K562 treated with DMSO at 1 percent for 12 hours (cell line): ENCODE measurements around the gene TRIM47. TPM values are rescaled to one million over a fixed set of nuclear protein-coding genes. Genes with fewer than 3 reads are reported as not detected.

Experiments used
- total RNA-seq: library from RNA; unstranded; fragments of 300-600 nt; gene quantifications from 2 replicates; pipeline ENCODE4 v1.2.3, GENCODE V29; 2022; ENCODE audit not compliant: insufficient read depth

The TRIM47 gene, protein sequence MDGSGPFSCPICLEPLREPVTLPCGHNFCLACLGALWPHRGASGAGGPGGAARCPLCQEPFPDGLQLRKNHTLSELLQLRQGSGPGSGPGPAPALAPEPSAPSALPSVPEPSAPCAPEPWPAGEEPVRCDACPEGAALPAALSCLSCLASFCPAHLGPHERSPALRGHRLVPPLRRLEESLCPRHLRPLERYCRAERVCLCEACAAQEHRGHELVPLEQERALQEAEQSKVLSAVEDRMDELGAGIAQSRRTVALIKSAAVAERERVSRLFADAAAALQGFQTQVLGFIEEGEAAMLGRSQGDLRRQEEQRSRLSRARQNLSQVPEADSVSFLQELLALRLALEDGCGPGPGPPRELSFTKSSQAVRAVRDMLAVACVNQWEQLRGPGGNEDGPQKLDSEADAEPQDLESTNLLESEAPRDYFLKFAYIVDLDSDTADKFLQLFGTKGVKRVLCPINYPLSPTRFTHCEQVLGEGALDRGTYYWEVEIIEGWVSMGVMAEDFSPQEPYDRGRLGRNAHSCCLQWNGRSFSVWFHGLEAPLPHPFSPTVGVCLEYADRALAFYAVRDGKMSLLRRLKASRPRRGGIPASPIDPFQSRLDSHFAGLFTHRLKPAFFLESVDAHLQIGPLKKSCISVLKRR
- total RNA-seq, result 3.2 and 3.4 TPM in 2 replicates

DNA sequence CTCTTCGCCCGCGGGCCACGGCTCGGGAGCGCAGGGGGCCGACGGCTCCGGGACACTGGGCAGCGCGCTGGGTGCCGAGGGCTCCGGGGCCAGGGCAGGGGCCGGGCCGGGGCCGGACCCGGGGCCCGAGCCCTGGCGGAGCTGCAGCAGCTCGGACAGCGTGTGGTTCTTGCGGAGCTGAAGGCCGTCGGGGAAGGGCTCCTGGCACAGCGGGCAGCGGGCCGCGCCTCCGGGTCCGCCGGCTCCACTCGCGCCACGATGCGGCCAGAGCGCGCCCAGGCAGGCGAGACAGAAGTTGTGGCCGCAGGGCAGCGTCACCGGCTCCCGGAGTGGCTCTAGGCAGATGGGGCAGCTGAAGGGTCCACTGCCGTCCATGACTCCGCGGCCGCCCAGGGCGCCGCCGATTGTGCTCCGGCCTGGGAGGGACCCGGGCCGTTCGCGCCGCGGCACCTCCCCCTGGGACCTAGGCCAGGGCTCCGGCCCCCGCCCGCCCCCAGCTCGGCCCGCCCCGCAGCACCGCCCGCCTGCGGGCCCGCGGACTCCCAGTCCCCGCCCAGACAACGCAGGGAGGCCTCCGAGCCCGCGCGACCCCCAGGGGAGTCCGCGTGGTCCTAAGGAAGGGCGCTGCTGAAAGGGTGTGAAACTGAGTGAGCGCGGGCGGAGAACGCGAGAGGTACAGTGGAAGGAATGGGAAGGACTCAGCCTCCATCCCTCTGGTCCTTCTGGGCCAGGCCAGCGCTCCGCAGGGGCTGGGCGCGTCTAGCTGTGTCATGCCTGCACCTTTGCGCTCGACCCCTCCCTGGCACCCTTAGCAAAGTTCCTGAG, at the start of gene TRIM47:
TSS of gene TRIM47 (minus strand) at position 408 of the 825 bp plus-strand sequence. CDS start at position 375, 33 bp downstream.

DNA sequence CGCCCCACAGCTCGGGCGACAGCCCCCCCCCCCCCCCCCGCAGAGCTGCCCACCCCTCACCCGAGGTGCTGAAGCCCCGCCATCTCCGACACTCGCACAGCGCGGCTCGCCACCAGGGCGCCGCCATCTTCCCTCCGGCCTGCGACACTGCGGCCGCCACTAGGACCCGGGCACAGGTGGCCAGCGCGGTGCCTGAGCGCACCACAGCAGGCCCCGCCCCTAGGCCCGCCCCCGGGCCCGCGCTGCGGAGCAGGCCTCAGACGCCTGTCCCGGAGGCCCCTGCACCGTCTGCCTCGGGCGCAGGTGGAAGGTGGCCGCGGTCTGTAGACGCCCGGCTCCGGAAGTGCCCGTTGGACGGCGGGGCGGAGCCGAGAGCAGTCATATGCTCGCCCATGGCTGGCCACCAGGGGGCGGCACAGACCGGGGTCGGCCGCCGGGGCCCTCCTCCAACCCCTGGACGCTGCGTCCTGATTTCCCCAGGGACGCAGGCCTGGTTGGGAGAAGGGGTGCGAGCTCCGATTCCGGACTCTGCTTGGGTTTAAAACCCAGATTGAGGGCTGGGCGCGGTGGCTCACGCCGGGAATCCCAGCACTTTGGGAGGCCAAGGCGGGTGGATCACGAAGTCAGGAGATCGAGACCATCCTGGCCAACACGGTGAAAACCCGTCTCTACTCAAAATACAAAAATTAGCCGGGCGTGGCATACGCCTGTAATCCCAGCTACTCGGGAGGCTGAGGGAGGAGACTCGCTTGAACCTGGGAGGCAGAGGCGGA, 26.6 kb upstream of the TRIM47 start, which contains the start of gene MRPL38:
TSS of gene MRPL38 (minus strand) at position 136 of the 773 bp plus-strand sequence. CDS start at position 127, 9 bp downstream.

DNA sequence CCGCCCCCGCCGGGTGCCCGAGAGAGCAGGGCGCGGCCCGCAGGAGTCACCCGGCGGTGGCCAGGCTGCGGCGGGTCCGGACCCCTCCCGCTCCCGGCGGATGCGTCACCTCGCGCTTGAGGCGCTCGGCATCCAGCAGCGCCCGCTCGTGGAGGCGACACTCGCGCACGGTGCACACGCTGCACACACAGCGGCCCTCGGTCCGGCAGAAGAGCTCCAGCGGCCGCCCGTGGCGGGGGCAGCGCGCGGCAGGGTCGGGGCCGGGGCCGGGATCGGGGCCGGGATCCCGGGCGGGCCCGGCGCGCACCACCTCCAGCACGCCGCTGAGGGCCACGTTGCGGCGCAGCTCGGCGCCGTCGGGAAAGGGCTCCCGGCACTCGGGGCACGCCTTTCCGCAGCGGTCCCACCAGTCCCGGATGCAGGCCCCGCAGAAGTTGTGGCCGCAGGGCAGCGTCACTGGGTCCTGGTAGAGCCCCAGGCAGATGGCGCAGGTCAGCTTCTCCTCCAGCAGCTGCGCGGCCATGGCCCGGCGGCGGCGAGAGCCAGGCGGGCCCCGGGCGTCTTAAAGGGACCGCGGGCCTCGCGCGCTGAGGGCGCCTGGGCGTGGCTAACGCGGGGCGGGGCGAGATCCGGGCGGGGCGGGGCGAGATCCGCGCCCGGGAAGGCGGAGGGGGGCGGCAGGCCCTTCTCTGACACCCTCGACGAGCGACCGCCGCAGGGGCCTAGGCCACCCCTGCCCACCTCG, 18.2 kb upstream of the TRIM47 start, which contains the start of gene TRIM65:
TSS of gene TRIM65 (minus strand) at position 537 of the 745 bp plus-strand sequence. CDS start at position 523, 14 bp downstream.

DNA sequence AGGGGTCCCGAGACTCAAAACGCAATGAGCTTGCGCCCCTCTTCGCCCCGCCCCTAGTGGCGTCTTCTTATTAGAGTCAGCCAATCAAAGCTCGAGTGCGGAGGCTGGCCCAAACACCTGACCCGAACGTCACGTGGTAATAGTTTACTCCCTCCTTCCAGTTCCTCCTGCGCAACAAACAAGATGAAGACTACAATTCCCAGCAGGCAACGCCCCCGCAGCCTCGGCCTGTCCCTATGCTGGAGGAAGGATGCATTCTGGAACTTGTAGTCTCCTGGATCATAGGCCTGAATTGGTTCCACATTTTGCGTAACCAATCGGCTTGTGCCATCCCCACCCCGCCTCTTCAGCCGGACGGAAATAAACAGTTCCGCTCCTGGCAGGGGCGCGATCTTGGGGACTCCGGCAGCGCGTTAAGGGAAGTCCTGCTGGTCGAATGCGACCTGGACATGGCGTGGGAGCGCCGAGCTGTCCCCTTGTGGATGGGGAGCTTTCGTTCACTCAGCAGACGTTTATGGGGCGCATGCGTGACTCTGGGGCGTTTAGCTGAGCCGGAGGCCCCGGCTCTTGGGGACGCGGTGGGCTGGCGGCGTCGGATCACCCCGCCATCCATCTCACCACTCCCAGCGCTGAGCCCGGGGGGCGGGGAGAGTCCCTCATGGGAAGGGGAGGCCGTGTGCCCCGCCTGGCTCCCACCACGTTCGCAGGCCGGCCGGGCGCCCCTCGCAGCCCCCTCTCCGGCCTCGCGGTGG, 22.9 kb downstream of the TRIM47 start, which contains the start of gene WBP2:
TSS of gene WBP2 (minus strand) at position 26 of the 752 bp plus-strand sequence. CDS start 38 bp downstream, outside the sequence.

DNA sequence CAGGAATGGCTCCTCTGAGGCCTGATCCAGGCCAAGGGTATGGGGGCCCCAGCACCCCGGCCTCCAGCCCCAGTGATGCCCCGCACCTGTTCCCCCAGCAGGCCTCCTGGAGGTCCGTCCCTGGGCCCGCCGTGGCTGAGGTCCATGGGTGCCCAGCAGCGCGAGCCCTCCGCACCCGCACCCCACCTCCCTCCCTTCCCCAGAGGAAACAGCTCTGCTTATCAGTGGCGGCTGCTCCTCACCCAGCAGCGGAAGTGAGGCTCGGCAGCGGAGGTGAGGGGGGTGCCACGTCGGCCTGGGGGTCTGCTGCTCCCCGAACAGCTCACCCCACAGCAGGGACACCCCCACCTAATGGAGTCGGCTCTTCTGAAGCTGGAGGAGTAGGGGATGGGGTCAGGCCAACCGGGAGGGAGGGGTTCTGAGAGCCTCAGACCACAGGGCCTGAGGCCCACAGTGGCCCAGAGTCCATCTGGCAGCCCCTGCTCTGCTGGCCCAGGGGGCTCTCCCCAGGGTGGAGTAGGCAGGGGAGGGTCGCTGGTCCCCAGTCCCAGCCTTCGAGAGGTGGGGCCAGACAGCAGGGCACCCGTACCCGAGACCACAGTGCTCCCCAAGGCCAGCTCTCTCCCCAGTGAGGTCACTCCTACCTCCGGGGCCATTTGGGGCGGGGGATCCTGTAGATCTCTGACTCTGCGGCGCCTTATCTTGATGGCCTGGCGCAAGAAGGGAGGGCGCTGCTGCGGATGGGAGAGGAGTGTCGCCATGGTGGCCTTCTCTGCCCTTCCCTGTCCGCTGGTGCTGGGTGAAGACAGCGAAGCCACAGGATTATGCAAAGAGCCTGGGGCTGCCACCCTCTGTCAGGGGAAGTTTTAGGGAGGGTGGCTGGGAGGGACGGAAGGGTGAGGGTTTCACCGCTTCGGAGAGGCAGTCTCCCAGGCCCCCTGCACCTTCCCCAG, 34.5 kb downstream of the TRIM47 start, which contains the start of gene UNC13D:
TSS of gene UNC13D (minus strand) at position 828 of the 953 bp plus-strand sequence. CDS start at position 761, 67 bp downstream.

Other genes with a start within 250 kb of the TRIM47 start
- 1.3 TPM in 1 of 2 replicates, not detected in the other for gene SMIM5, start 245.1 kb downstream of the TRIM47 start, total RNA-seq
- gene RECQL5, start 211.4 kb downstream of the TRIM47 start, total RNA-seq, result 17.5 and 25.8 TPM in 2 replicates
- gene SAP30BP, start 211.2 kb downstream of the TRIM47 start, total RNA-seq, result 55.4 and 61.6 TPM in 2 replicates
- 0.84 and 9.1 TPM in 2 replicates for gene ITGB4, start 157.1 kb downstream of the TRIM47 start, total RNA-seq
- 52.5 and 77.1 TPM in 2 replicates for gene GALK1, start 113.4 kb downstream of the TRIM47 start, total RNA-seq
- 18.5 and 42.1 TPM in 2 replicates for gene UNK, start 93.8 kb downstream of the TRIM47 start, total RNA-seq
- 63.4 and 90.9 TPM in 2 replicates for gene UNC13D, start 34.2 kb downstream of the TRIM47 start, total RNA-seq
- 134 and 171 TPM in 2 replicates for gene WBP2, start 23.2 kb downstream of the TRIM47 start, total RNA-seq
- 17.7 and 29.8 TPM in 2 replicates for gene TRIM65, start 18.4 kb upstream of the TRIM47 start, total RNA-seq
- 90.0 and 95.5 TPM in 2 replicates for gene MRPL38, start 26.3 kb upstream of the TRIM47 start, total RNA-seq
- 3.3 and 6.5 TPM in 2 replicates for gene FBF1, start 62.5 kb upstream of the TRIM47 start, total RNA-seq
- 5.8 and 17.7 TPM in 2 replicates for gene ACOX1, start 100.6 kb upstream of the TRIM47 start, total RNA-seq
- gene TEN1, start 100.7 kb upstream of the TRIM47 start, total RNA-seq, result 22.4 and 25.5 TPM in 2 replicates
- 5.8 and 8.0 TPM in 2 replicates for gene CDK3, start 122.3 kb upstream of the TRIM47 start, total RNA-seq
- 0.09 TPM in 1 of 2 replicates, not detected in the other for gene EVPL, start 148.7 kb upstream of the TRIM47 start, total RNA-seq
- gene SRP68, start 193.9 kb upstream of the TRIM47 start, total RNA-seq, result 72.8 and 93.8 TPM in 2 replicates
- not detected in 2 replicates for gene GALR2, start 196.2 kb upstream of the TRIM47 start, total RNA-seq
- gene ZACN, start 200.6 kb upstream of the TRIM47 start, total RNA-seq, result 2.2 and 10.7 TPM in 2 replicates
- gene EXOC7, start 225.2 kb upstream of the TRIM47 start, total RNA-seq, result 17.1 and 42.5 TPM in 2 replicates